ENCODE measurements around the gene CPEB3.
"Not testable (repeated sequence)": the region's sequence is repeated elsewhere in the genome, so short reads cannot be mapped to it uniquely, and the experiment has no call there.

Gene CPEB3

GRCh38 chr10:92087750-92088395 is 203.0 kb downstream of the CPEB3 start:
- DNase-seq, result peak; percentile 75

GRCh38 chr10:92082583-92083280 is 208.1 kb downstream of the CPEB3 start:
- DNase-seq, result no peak

- DNase-seq, result no peak
These were observed 209.2 kb downstream of the CPEB3 start for GRCh38 chr10:92081641-92082040.

- DNase-seq, result no peak
These were observed 210.6 kb downstream of the CPEB3 start for GRCh38 chr10:92080244-92080643.

GRCh38 chr10:92079003-92079402 is 211.9 kb downstream of the CPEB3 start:
- no peak for DNase-seq

- DNase-seq, result no peak
These were observed 214.2 kb downstream of the CPEB3 start for GRCh38 chr10:92076722-92077121.

GRCh38 chr10:92075829-92076228 is 215.0 kb downstream of the CPEB3 start:
- no peak for DNase-seq

- DNase-seq, result peak; percentile 23
These were observed 216.6 kb downstream of the CPEB3 start for GRCh38 chr10:92074126-92074887.

- peak; percentile 55 for DNase-seq
These were observed 222.0 kb downstream of the CPEB3 start for GRCh38 chr10:92068900-92069299.

- DNase-seq, result no peak
These were observed 224.5 kb downstream of the CPEB3 start for GRCh38 chr10:92066386-92066785.

- DNase-seq, result no peak
These were observed 226.4 kb downstream of the CPEB3 start for GRCh38 chr10:92064506-92064905.

GRCh38 chr10:92062273-92062672 is 228.6 kb downstream of the CPEB3 start:
- DNase-seq, result no peak

GRCh38 chr10:92054807-92055206 is 236.1 kb downstream of the CPEB3 start:
- DNase-seq, result no peak

- DNase-seq, result no peak
These were observed 238.1 kb downstream of the CPEB3 start for GRCh38 chr10:92052741-92053140.

- DNase-seq, result no peak
These were observed 238.8 kb downstream of the CPEB3 start for GRCh38 chr10:92052088-92052487.

GRCh38 chr10:92047215-92047614 is 243.7 kb downstream of the CPEB3 start:
- DNase-seq, result no peak

- no peak for DNase-seq
These were observed 245.2 kb downstream of the CPEB3 start for GRCh38 chr10:92045641-92046106.

- DNase-seq, result no peak
These were observed 248.3 kb downstream of the CPEB3 start for GRCh38 chr10:92042541-92042940.

- no peak for DNase-seq
These were observed 251.9 kb downstream of the CPEB3 start for GRCh38 chr10:92038949-92039348.

- not testable (repeated sequence) for DNase-seq
These were observed 257.8 kb downstream of the CPEB3 start for GRCh38 chr10:92033070-92033469.

GRCh38 chr10:92031580-92031979 is 259.3 kb downstream of the CPEB3 start:
- DNase-seq, result no peak

- no peak for DNase-seq
These were observed 263.7 kb downstream of the CPEB3 start for GRCh38 chr10:92027141-92027540.

- peak; percentile 25 for DNase-seq
These were observed 265.5 kb downstream of the CPEB3 start for GRCh38 chr10:92025340-92025739.

- peak; percentile 25 for DNase-seq
These were observed 266.2 kb downstream of the CPEB3 start for GRCh38 chr10:92024700-92025099.

All from HCEC 1CT (cell line).